Stimulated activated naive CD4-positive, alpha-beta T cell treated with Interleukin-2 at 50 U/mL for 16 hours (primary cell): ENCODE data around the gene SLC22A14.
A peak's percentile ranks its signal among the peaks of the same experiment; 100 is the strongest.

Source experiments
- DNase-seq: peaks from one replicate; lab custom pipeline; 2025; lab: John Stamatoyannopoulos, UW

SLC22A14 gene

DNA sequence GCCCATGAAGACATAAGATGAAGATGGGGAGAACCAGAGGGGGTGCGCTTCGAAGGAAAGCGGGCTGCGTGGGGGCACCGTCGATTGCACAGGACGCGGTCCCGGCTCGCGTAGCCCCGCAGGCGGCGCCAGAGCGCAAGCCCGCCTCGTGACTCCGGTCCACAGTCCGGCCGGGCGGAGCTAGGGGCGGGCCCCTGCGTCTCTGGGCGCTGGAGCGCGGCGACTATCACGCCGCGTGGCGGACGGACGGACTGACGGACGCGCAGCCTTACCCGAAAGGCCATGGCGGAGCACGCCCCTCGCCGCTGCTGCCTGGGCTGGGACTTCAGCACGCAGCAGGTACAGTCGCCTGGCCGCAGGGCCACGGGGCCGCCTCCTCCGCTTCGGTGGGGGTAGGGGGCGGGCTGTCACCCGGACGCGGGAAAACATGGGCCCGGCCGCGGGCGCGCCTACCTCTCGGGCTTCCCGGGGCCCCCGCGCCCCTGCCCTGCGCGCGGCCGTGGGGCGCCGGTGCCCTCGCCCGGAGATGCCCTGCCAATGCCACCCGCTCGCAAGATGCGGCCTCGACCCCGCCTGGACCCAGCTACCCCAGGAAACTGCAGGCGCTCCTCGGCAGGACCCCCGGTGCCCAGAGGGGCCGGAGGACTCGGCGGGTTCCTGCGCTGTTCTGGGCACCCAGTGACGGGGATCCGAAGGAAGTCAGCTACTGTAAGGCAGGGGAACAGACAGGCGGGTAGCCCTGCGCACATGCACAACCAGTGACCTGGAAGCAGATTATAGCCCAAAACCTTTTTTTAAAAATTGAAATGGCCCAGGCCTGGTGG lies 64.7 kb downstream of the SLC22A14 start, which contains the start of gene XYLB:
Gene XYLB, plus strand, starts transcription at position 199 of the 824 bp plus-strand sequence. Its CDS starts 84 bp downstream, at position 283.
- peak; percentile 72 for DNase-seq

DNA sequence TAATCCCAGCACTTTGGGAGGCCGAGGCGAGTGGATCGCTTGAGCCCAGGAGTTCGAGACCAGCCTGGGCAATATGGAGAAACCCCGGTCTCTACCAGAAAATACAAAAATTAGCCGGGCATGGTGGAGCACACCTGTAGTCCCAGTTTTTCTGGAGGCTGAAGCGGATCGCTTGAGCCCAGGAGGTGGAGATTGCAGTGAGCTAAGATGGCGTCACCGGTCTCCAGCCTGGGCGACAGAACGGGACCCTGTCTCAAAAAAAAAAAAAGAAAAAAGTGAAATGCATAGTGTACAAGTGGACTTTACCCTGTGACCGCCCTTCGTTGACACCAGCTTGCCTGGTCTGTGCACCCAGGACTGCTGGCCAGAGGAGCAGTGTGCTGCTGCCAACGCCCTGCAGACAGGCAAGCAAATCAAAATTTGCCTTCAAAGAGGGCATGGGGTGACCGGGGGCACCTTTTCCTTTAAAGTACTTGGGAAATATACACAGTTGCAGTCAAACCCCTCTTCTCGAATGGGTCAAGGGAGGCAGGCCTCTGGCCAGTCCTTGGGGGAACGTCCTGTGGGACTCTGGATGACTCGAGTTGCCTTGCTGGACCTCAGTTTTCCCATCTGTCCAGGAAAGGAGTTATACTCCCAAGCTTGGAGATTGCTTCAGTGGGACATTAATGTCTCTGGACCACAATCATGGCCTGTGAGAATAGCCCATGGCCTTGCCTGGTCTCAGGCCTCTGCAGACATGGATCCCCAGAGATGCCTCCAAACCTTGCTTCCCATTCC lies 65.5 kb downstream of the SLC22A14 start:
- DNase-seq, result no peak

DNA sequence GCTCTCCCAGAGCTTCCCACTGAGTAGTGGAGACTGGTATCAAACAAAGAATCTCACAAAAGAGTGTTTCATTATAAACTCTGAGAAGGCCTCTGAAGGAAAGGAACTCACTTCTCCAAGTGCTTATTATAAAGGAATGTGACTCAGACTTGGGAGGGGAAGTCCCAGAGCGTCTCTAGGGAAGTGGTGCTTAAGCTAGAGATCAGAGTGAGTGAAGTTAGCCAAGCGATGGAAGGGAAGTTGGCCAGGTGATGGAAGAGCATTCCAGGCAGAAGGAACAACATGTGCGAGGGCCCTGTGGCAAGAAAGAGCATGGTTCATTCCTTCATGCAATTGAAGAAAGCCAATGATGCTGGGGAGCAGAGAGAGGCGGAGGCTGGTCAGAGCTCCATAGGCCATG lies 66.8 kb downstream of the SLC22A14 start:
- no peak for DNase-seq

DNA sequence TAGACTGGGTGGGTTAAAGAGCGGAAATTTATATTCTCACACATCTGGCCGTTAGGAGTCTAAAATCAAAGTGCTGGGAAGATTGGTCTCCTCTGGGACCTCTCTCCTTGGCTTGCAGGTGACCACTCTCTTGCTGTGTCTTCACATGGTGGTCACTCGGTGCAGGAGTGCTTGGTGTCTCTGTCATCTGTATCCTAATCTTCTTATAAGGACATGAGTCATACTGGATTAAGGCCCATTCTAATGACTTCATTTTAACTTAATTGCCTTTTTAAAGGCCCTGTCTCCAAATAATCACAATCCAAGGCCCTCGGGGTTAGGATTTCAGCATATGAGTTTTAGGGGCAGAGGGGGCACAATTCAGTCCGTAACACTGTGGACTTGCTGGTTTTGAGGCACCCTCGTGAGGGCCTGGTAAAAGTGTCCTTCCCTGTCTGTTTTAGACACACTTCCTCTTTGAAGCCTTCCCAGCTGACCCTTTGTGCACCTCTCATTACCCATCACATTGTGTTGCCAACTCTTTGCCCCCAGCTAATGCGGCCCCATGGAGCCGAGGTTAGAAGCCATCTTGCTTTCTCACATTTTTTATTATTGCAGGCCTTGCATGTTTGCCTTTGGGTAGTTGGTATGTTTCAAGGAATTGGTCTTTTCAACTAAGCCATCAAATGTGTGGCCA lies 67.7 kb downstream of the SLC22A14 start:
- no peak for DNase-seq

DNA sequence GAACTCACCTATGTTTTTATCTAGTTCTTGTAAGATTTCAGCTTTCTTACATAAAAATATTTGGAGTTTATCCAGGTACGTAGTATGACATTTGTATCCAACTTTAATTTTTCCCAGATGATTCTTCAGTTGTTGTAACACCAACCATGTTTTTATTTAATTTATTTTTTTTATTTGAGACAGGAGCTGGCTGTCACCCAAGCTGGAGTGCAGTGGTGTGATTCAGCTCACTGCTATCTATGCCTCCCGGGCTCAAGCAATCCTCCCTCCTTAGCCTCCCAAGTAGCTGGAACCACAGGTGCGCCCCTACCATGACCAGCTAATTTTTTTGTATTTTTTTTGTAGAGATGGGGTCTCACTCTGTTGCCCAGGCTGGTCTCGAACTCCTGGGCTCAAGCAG lies 71.1 kb downstream of the SLC22A14 start:
- DNase-seq, result no peak

DNA sequence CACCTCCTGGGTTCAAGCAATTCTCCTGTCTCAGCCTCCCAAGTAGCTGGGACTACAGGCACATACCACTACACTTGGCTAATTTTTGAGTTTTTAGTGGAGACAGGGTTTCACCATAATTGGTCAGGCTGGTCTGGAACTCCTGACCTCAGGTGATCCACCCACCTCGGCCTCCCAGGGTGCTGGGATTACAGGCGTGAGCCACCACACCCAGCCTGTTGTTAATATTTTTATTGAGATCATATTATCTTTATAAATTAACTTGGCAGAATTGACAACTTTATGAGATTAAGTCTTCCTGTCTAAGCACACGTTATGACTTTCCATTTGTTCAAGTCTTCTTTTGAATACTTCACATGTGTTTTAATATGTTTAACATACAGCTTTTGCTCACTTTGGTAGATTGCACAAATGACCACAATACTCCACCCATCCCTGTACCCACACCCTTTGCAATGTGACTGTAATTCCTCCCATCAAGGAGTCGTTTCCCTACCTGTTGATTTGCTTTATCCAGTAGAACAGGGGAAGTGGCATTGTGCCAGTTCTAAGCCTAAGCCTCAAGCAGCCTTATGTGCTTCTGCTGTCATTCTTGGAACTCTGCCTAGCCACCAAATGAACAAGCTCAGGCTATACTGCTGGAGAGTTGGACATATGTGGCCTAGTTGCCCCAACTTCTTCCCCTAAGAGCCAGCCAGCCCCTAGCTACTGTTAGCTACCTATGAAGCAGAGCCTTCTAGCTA lies 72.7 kb downstream of the SLC22A14 start:
- DNase-seq, result no peak

DNA sequence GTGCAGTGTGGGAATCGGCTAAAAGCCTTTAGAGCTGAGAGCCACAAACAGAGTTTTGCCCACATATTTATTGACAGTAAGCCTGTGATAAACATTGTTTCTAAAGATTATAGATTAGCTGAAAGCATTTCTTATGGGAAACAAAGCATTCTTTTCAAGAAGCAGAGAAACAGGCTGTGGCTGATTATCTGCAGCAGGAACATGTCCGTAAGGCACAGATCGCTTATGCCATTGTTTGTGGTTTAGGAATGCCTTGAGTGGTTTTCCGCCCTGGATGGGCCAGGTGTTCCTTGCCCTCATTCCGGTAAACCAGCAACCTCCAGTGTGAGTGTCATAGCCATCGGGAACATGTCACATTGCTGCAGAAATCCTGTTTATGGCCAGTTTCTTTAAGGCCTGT lies 76.9 kb downstream of the SLC22A14 start:
- no peak for DNase-seq

DNA sequence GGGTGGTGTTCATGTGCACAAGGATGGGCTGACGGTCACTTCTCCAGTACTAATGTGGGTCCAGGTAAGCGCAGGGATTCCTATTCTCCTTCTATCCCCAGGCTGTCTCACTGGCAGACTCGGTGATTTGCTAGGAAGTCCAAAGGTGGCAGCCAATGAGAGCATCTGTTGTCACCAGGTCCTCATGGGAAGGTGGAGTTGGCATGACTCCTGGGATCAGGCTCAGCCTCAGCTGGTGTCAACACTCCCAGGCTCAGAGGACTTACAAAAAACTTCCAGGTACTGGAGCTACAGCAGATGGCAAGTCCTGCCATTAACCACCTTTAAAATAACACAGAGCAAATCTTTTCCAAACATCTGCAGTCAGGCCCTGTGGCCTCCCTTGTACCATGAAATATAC lies 78.3 kb downstream of the SLC22A14 start:
- DNase-seq, result no peak

DNA sequence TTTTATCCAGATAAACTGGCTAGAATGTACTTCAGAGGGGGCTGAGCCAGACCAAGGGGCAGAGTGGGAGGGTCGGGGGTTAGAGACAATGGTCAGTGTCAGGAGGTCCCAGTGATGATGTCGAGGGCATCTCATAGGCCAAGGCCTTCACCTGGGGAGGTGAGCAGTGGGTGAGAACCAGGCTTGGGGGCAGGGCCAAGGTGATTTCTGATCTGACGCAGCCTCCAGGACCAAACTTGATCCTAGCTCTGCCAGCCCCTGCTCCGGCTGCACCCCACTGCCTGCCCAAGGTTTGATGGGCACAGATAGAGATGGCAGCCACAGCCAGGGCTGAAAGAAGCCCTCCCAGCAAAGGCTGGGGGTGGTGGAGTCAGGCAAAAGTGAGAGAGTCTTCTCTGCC lies 79.4 kb downstream of the SLC22A14 start:
- DNase-seq, result no peak

DNA sequence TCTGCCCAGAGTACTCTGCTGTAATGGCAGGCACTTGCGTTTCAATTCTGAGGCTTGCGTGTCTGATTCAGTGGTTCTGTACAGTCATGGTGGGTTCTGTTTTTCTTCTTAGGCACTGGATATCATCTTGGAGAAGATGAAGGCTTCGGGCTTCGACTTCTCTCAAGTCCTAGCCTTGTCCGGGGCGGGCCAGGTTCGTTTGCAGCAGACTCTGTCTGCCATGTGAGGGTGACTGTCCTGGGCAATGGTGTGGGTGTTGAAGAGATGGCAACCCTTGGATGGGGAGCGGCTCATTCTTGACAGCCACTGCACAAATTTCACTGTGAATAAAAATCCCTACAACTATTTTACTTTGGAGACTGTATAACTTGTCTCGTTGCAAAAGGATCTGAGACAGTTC lies 80.7 kb downstream of the SLC22A14 start:
- DNase-seq, result no peak

DNA sequence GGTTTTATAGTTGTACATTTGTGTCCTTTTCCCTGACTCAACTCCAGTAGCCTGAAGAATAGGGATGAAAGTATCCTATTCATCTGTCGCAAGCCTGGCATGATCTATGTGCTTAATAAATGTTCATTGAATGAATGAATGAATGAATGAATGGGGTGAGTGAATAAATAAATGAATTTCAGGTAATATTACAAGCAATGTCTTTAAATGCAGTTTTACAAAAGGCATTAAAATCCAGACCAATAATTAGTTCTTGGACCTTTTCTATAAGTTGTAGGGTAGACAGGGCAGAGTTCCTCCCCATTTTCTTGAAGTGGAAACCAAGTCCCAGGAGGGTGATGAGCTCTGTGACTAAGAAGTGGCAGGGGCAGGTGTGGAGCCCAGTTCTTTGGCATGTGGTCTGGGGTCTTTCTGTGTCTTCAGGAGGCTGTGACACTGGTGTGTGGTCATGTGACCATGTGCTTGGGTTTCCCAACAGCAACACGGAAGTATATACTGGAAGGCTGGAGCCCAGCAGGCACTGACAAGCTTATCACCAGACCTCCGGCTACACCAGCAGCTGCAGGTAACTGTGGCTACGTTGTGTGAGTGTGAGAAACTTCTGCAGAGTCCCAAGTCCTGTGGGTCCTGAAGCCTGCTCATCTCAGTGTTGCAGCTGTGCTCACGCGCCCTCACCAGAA lies 82.8 kb downstream of the SLC22A14 start:
- no peak for DNase-seq

DNA sequence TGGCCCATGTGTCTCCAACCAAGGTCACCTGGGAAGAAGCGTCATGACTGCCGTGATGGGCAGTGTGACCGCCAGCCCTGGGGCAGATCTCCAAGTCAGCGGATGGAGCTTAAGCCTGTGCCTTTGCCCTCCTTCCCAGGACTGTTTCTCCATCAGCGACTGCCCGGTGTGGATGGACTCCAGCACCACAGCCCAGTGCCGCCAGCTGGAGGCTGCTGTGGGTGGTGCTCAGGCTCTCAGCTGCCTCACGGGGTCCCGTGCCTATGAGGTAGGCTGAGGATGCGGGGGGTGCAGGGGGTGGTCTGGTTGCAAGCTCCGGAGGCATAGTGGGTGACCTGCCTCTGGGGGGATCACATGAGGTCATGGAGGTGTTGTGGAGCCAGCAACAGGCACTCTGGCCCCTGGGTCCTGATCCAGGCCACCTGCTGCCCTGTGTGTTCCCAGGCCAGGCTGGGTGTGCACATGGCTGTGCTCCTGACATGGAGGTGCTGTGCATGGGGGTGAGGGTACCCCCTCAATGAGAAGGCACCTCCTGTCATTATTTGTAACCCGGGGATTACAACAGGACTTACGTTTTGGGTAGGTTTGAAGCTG lies 83.5 kb downstream of the SLC22A14 start:
- DNase-seq, result no peak

DNA sequence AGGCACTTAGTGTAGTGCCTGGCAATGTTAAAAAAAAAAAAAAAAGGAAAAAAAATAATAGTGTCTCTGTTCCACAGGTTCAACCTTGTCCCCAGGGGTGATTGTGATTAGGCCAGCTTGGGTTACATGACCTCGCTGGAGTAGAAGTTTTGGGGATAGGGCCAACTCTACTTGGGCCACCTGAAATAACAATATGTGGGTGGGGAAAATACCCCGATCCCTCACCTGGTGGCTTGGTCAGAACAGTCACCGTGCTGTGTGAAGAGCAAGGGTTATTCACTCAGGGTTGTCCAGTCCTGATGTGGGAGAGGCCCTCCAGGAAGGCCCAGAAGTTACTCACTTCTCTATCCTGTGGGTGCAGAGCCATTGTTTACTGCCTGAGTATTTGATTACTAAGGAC lies 84.0 kb downstream of the SLC22A14 start:
- no peak for DNase-seq

DNA sequence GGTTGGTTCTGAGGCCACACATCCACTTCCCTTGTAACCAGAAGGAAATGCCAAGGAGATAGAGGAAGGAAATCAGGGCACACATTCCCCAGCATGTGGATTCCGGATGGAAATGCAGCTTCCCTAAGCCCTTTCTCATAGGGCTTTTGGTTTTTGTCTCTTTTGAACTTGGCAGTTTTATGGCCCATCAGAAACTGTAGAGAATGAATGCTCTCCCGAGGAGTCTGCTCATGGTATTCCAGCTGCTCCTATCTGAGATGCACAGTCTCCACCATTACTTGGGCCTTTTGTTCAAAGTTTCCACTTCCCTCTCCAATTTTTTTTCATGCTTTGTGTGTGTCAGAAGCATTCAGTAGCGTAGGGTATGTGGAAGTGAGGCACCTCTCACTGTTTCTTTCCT lies 85.7 kb downstream of the SLC22A14 start:
- DNase-seq, result no peak
